Naive B cell (primary cell): ENCODE data around the gene SCP2. TPM values are rescaled to one million over a fixed set of nuclear protein-coding genes. Genes with fewer than 3 reads are reported as not detected.

Source experiments
- ATAC-seq, 2 donors: fragments of 150-1000 bp; cut with Tn5 transposase; 2 replicates each; pipeline ENCODE4 v1.10.0; 2021; ENCODE audit warnings: low read depth in 2 of 2, mild to moderate bottlenecking in 2 of 2, moderate library complexity in 2 of 2
- DNase-seq: peaks from one replicate; pipeline ENCODE4 v3.0.0; 2022
- H3K27ac Mint-ChIP-seq, 6 donors: one replicate each; pipeline ENCODE4 v1.8.0; 2020 to 2022; ENCODE audit warnings: mild to moderate bottlenecking in 6 of 6, mixed read lengths in 6 of 6, moderate library complexity in 5 of 6, inconsistent platforms in 2 of 6
- H3K27me3 Mint-ChIP-seq, 3 donors: one replicate each; pipeline ENCODE4 v1.8.0; 2021 to 2022; ENCODE audit warnings: mixed read lengths in 3 of 3, mild to moderate bottlenecking in 1 of 3
- H3K36me3 Mint-ChIP-seq, 2 donors: one replicate each; pipeline ENCODE4 v1.8.0; 2020 to 2022; ENCODE audit warnings: mixed read lengths in 2 of 2, inconsistent platforms in 1 of 2, mild to moderate bottlenecking in 1 of 2
- H3K4me1 Mint-ChIP-seq, 3 donors: one replicate each; pipeline ENCODE4 v1.8.0; 2020 to 2022; ENCODE audit warnings: mixed read lengths in 3 of 3, inconsistent platforms in 1 of 3, mild to moderate bottlenecking in 1 of 3, moderate library complexity in 1 of 3
- H3K4me3 Mint-ChIP-seq, 8 donors: one replicate each; pipeline ENCODE4 v1.8.0; 2020 to 2022; ENCODE audit warnings: mild to moderate bottlenecking in 8 of 8, mixed read lengths in 8 of 8, moderate library complexity in 8 of 8, inconsistent platforms in 2 of 8
- H3K9me3 Mint-ChIP-seq, 7 donors: one replicate each; pipeline ENCODE4 v1.8.0; 2020 to 2022; ENCODE audit warnings: mixed read lengths in 7 of 7, mild to moderate bottlenecking in 5 of 7, inconsistent platforms in 2 of 7, moderate library complexity in 1 of 7
- polyA plus RNA-seq, 6 donors: library from polyadenylated mRNA; unstranded; fragments of 300-500 nt; fragmentation: Illumina TruSeq; gene quantifications; one replicate each; pipeline ENCODE4 v1.2.3, GENCODE V29; 2021; ENCODE audit warnings: low read depth in 6 of 6

SCP2 gene
- polyA plus RNA-seq, 6 donors from 2014 or later = 126 to 206 (median 169) TPM

DNA sequence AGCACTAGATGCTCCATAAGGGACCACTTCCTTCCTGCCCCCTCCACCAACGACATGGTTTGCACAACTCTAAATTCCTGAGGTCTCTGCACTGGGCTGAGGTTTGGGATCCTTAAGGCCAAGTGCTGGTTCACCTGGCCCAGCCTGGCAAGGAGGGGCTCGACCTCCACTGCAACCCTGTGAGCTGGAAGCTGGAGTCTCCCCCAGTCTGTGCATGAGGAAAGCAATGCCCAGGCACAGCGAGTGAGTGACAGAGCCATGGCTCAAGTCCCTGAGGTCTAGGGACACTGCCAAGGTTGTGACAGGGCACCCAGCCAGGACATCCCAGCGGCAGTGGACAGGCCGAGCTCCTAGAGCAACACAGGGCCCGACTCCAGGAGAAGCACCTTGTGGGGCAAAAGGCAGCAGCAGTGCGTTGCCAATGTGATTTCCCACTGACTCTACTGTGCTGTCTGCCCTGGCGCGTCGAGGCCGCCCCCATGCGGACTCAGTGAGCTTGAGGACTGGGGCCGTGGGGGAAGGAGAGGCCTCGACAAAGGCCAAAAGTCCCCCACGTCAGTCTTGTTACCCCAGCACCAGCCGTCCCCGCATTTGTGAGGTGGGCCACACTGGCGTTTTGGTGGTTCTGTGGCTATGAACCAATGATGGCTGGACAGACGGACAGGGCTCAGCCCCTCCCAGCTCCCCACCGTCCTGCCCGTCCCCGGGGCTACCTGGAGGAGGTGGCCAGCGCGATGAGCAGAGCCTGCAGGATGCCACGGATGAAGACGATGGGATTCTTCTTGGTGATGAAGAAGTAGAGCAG is 165.0 kb downstream of the SCP2 start:
- no peaks in the 10 kb centered on the region for H3K4me1 Mint-ChIP-seq
- no peaks in the 10 kb centered on the region for H3K36me3 Mint-ChIP-seq
- H3K9me3 Mint-ChIP-seq = no peaks in the 10 kb centered on the region
- no peak overlapping the region for H3K4me3 Mint-ChIP-seq
- no peak overlapping the region for H3K27ac Mint-ChIP-seq
- DNase-seq = no peak
- H3K27me3 Mint-ChIP-seq = peaks cover 0 to 5% (median 0%) of the 10 kb centered on the region in 3 donors
- no peak for ATAC-seq

DNA sequence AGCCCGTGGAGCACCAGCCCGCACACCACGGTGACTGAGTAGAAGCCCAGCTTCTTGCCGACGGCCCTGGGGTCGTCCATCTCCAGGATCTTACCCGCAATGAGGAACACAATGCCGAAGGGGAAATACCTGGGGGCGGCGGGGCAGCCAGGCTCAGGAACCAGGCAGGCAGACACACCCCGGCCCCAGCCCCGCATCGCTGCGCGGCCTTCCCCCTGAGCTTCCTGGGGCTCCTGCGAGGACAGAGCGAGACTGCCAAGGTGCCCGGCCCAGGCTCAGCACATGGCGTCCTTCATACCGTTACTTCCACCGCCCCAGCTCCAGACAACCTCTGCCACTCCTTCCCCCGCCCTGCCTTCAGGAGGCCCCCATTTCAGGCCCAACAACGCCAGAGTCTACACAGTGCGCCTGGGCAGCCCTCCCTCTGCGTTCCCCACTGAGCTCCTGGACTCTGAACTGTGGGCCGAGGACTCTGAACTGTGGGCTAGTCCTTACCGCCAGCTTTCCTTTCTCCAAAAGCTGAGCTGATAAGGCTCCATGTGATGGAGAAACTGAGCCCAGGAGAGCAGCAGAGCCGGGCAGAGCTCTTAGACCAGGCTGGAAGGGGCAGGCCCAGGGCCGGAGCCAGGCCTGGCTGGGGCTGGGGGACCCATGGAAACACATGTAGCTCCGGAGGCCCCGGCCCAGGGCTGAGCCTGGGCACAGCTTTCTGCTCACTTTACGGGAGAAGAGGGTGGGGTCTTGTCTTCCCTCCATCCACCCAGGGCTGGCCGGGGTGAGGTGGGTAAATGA is 165.8 kb downstream of the SCP2 start:
- Mint-ChIP-seq H3K27me3 (peaks cover 0 to 5% (median 0%) of the 10 kb centered on the region in 3 donors), H3K36me3 (no peaks in the 10 kb centered on the region), H3K4me1 (no peaks in the 10 kb centered on the region), H3K27ac (peak overlapping the region in 1 of 6 donors; percentile 88), H3K9me3 (no peaks in the 10 kb centered on the region), H3K4me3 (no peak overlapping the region)
- no peak for ATAC-seq
- no peak for DNase-seq

DNA sequence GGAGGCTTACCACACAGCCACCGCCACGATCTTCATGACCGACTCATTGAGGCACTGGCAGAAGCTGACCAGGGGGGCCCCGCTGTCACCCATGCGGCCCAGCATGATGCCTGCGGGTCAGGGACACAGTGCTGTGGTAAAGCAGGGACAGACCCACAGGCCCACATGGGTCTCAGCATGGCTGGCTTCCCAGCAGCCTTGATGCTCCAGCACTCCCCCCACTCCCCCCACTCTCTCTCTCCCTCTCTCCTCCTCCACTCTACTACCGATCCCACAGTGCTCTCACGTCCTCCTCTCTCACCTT is 166.3 kb downstream of the SCP2 start:
- Mint-ChIP-seq H3K36me3 (no peaks in the 10 kb centered on the region), H3K4me3 (no peak overlapping the region), H3K9me3 (no peaks in the 10 kb centered on the region), H3K27ac (no peak overlapping the region), H3K4me1 (no peaks in the 10 kb centered on the region), H3K27me3 (peaks cover 0 to 4% (median 0%) of the 10 kb centered on the region in 3 donors)
- DNase-seq (no peak), ATAC-seq (no peak)

DNA sequence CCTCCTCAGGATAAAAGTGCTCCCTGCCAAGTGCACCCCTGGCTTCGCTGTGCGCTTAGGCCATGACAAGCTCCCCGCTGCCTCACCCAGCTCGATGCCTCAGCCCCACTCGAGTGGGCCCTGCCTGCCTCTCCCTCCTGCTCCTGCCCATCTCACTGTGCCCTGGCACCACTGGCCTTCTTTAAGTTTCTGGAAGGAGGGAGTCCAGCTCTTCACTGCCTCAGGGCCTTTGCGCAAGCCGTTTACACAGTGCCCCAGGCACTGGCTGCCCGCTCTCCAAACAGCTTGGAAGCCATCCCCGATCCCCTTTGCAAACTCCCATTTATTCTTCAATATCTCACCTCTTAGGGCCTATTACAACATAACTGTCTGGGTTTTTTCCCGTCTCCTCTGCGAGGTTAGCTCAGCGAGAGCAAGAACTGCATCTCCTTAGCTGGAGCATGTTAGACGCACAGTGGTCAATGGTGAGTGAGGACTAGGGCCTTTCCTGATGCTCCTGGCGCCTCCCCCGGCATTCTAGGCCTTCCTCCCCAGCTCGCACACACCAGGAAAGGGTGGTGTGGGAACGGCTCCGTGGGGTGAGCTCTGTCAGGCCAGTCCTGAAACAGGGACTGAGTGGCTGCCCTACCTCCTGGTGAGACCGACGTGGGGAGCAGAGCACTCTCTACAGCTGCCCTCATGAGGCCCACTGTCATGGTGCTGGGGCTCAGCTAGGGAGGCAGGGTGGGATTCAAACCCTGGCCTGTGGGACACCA is 166.9 kb downstream of the SCP2 start:
- DNase-seq (no peak), ATAC-seq (no peak)
- Mint-ChIP-seq H3K9me3 (no peaks in the 10 kb centered on the region), H3K36me3 (no peaks in the 10 kb centered on the region), H3K4me1 (no peaks in the 10 kb centered on the region), H3K27ac (no peak overlapping the region), H3K4me3 (no peak overlapping the region), H3K27me3 (no peaks in the 10 kb centered on the region)

DNA sequence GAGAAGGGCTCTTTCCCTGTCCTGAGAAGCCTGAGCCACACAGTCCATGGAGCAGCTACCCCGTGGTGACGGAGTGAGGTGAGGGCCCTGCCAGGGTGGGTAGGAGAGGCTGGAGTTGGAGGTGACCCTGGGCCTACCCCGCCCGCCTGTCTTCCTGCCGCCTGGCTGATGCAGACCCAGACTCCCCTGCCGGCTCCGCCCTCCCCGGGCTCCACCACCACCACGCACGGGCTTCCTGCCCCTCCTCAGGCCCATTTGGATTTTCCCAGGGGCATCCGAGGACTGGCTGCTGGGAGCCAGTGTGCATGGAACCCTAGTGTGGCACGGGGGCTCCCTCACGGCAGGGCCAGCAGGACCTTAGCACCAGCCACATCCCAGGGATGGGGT is 167.4 kb downstream of the SCP2 start:
- no peaks in the 10 kb centered on the region for H3K4me1 Mint-ChIP-seq
- DNase-seq (no peak), ATAC-seq (no peak)
- H3K4me3 Mint-ChIP-seq = no peak overlapping the region
- H3K27me3 Mint-ChIP-seq = no peaks in the 10 kb centered on the region
- no peaks in the 10 kb centered on the region for H3K9me3 Mint-ChIP-seq
- no peaks in the 10 kb centered on the region for H3K36me3 Mint-ChIP-seq
- no peak overlapping the region for H3K27ac Mint-ChIP-seq

Other genes with a start within 250 kb of the SCP2 start
- gene COA7, start 228.9 kb upstream of the SCP2 start, polyA plus RNA-seq = 1 to 10 TPM; 1.3 to 2.3 (median 1.8) TPM
- 10 to 100 TPM in 5 of 6 donors, 1 to 10 TPM in 1; 6.8 to 14.2 (median 12.9) TPM for gene ZYG11B, start 200.8 kb upstream of the SCP2 start, polyA plus RNA-seq
- gene ZYG11A, start 84.5 kb upstream of the SCP2 start, polyA plus RNA-seq = not detected
- gene ECHDC2, start 5.5 kb upstream of the SCP2 start, polyA plus RNA-seq = 10 to 100 TPM in 1 of 6 donors, 1 to 10 TPM in 5; 7.0 to 15.2 (median 9.6) TPM
- gene PODN, start 134.9 kb downstream of the SCP2 start, polyA plus RNA-seq = not detected
- gene SLC1A7, start 215.4 kb downstream of the SCP2 start, polyA plus RNA-seq = not detected